Measurements from ENCODE around the gene ZNF700.

DNA sequence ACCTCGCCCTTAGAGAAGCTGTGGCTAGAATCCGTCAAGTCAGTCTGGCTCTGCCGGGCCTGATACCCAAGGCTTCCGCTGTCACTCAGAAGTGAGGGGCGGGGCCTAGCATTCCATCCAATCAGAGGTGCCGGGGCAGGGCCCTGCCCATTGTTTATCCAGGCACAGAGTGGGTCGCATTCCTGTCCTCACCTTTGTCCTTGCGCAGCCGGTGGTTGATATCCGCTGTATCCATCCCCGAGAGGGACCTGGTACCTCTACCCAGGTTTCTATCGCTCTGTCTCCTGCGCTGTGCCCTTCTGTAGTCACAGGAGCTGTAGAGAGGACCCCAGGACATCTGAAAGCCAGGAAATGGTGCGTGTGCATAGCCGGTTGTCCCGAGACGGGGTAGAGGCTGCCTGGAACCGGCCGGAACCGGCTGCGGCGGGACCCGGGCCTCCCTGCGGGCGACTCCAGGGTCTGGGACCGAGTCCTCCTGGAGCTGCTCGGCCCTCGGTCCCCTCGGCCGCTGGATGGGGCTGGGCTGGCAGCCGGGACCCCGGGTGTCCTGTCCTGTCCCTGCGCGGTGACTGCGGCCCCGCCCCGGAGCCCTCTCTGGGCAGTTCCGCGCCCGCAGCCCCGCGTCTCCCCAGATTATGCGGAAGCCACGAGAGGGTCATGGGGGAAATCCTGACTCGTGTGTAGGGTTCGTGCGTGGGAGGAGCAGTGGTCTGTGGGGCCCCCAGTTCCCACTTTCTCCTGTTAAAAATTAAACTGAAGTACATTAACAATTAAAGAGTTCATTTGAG, 40.1 kb downstream of the ZNF700 start, which contains the start of gene ZNF763:
- TF ChIP-seq POLR2A (conservative IDR thresholded peaks at IDR 0.05) (no peak), CEBPG (CRISPR knock-in tag; IDR thresholded peaks at IDR 0.05) (no peak), CEBPG (tag; conservative IDR thresholded peaks at IDR 0.05 in 1 of 2, IDR thresholded peaks at IDR 0.05 in 1 of 2) (no peak), SMARCC2 (IDR thresholded peaks at IDR 0.05; ENCODE audit: low read depth) (no peak), ZNF778 (CRISPR knock-in tag; IDR thresholded peaks at IDR 0.05) (no peak), ESRRA (IDR thresholded peaks at IDR 0.05; ENCODE audit: borderline replicate concordance, low read depth) (no peak), TBP (optimal IDR thresholded peaks at IDR 0.05; ENCODE audit: low read depth, low read length) (no peak), TAF7 (tag; IDR thresholded peaks at IDR 0.05) (no peak)
- TF ChIP-seq, protein P1, sequence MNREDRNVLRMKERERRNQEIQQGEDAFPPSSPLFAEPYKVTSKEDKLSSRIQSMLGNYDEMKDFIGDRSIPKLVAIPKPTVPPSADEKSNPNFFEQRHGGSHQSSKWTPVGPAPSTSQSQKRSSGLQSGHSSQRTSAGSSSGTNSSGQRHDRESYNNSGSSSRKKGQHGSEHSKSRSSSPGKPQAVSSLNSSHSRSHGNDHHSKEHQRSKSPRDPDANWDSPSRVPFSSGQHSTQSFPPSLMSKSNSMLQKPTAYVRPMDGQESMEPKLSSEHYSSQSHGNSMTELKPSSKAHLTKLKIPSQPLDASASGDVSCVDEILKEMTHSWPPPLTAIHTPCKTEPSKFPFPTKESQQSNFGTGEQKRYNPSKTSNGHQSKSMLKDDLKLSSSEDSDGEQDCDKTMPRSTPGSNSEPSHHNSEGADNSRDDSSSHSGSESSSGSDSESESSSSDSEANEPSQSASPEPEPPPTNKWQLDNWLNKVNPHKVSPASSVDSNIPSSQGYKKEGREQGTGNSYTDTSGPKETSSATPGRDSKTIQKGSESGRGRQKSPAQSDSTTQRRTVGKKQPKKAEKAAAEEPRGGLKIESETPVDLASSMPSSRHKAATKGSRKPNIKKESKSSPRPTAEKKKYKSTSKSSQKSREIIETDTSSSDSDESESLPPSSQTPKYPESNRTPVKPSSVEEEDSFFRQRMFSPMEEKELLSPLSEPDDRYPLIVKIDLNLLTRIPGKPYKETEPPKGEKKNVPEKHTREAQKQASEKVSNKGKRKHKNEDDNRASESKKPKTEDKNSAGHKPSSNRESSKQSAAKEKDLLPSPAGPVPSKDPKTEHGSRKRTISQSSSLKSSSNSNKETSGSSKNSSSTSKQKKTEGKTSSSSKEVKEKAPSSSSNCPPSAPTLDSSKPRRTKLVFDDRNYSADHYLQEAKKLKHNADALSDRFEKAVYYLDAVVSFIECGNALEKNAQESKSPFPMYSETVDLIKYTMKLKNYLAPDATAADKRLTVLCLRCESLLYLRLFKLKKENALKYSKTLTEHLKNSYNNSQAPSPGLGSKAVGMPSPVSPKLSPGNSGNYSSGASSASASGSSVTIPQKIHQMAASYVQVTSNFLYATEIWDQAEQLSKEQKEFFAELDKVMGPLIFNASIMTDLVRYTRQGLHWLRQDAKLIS (CRISPR knock-in tag; IDR thresholded peaks at IDR 0.05), result no peak
